Neuron (in vitro differentiated cells): ENCODE data around the gene MAD2L2.

Experiments
- H2AFZ ChIP-seq: one replicate; pipeline ENCODE4 v1.6.1; 2013; ENCODE audit warnings: low read depth, mild to moderate bottlenecking, inconsistent platforms, low read length, moderate library complexity
- H3K27me3 ChIP-seq: one replicate; pipeline ENCODE4 v1.6.1; 2013; ENCODE audit warnings: low read length; ENCODE audit not compliant: insufficient read depth
- H3K36me3 ChIP-seq: one replicate; pipeline ENCODE4 v1.6.1; 2013; ENCODE audit warnings: low read length; ENCODE audit not compliant: insufficient read depth
- H3K4me1 ChIP-seq: one replicate; pipeline ENCODE4 v1.6.1; 2013; ENCODE audit warnings: low read length; ENCODE audit not compliant: insufficient read depth
- H3K4me3 ChIP-seq: 2 replicates; pipeline ENCODE4 v1.5.1; 2013; ENCODE audit warnings: mild to moderate bottlenecking, low read length, moderate library complexity
- H3K9me3 ChIP-seq: one replicate; pipeline ENCODE4 v1.6.1; 2013; ENCODE audit warnings: low read length

MAD2L2 gene

DNA sequence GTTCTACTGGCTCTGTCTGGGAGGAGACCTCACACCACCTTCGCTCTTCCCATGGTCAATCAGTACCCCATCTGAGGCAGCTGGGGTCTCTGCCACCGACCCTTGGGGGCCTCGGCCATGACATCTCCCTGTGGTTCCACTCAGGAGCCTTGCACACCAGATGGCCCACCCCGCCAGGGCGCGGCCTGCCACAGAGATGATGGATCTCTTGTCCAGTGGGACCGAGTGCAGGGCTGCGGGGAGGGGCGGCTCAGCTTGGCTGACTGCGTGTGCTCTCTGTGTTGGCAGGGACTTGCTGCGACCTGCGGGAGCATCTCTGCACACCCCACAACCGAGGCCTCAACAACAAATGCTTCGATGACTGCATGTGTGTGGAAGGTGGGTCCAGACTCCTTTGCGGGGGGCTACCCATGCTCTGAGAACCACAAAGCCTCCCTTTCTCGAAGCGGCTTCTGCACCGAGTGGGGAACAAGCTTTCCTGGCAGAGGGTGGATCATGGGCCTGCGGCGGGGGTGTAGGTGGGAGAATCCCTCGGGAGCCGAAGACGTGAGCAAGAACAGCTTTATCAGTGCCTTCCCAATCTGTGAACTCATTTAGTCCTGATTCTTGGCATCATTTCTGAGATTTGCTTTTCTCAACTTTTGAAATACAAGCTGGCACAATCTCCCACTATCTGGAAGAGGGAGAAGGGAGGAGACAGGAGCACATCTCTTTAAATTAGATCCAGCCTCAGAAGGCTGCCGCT is 34.1 kb upstream of the MAD2L2 start:
- Histone ChIP-seq H3K4me1 (no peaks in the 10 kb centered on the region), H3K36me3 (peaks cover 62% of the 10 kb centered on the region), H3K27me3 (no peaks in the 10 kb centered on the region), H3K9me3 (no peaks in the 10 kb centered on the region), H3K4me3 (no peak overlapping the region), H2AFZ (no peak overlapping the region)

DNA sequence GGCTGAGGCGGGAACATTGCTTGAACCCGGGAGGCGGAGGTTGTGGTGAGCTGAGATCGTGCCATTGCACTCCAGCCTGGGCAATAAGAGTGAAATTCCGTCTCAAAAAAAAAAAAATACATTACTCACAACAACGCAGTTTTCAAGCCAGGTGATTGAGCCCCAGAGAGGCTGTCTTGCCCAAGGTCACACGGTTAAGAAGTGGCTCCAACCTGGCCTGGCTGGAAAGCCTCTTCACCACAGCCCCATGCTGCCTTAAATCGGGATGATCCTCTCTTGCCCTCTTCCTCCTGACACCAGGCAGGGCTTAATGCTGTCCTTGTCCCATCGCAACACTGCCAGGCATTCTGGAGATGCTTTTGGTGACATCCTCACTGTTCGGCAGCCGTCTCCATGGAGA is 32.1 kb upstream of the MAD2L2 start:
- H3K4me3 ChIP-seq: no peak overlapping the region
- no peaks in the 10 kb centered on the region for H3K4me1 ChIP-seq
- no peak overlapping the region for H2AFZ ChIP-seq
- H3K9me3 ChIP-seq: no peaks in the 10 kb centered on the region
- peaks cover 68% of the 10 kb centered on the region for H3K36me3 ChIP-seq
- no peaks in the 10 kb centered on the region for H3K27me3 ChIP-seq

DNA sequence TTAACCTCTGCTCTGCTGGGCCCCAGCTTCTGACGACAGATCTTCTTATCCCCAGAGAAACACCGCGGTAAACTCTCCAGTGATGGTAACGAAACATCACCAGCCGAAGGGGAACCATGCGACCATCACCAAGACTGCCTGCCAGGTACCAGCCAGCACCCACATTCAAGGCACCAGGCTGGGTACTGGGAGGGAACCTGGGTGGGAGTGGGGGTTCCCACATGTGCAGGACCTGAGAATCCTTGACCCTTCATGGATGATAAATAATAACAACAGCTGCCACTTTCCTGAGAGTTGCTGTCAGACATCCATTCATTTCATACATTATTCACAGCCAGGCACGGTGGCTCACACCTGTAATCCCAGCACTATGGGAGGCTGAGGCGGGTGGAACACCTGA is 31.3 kb upstream of the MAD2L2 start:
- Histone ChIP-seq H3K36me3 (peaks cover 76% of the 10 kb centered on the region), H3K27me3 (no peaks in the 10 kb centered on the region), H2AFZ (no peak overlapping the region), H3K4me1 (no peaks in the 10 kb centered on the region), H3K4me3 (no peak overlapping the region), H3K9me3 (no peaks in the 10 kb centered on the region)

DNA sequence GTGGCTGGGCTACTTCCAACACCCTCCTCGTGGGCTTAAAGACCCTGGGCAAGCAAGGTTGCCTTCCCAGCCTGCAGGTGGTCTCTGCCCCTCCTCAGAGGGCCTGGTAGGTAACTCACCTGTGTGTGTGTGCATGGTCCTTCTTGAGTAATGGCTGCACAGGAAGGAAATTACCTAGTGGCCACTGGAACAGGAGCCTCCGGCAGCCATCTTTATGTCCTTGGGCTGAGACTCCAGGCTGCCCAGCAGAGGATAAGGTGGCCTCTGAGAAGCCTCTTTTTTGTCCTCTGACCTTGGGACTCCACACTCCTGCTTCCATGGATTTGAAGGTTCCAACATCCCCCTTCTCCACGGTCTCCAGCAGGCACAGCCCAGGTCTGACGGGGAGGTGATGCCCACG is 30.5 kb upstream of the MAD2L2 start:
- Histone ChIP-seq H3K36me3 (peaks cover 75% of the 10 kb centered on the region), H3K9me3 (no peaks in the 10 kb centered on the region), H3K4me3 (no peak overlapping the region), H3K4me1 (no peaks in the 10 kb centered on the region), H2AFZ (no peak overlapping the region), H3K27me3 (no peaks in the 10 kb centered on the region)

DNA sequence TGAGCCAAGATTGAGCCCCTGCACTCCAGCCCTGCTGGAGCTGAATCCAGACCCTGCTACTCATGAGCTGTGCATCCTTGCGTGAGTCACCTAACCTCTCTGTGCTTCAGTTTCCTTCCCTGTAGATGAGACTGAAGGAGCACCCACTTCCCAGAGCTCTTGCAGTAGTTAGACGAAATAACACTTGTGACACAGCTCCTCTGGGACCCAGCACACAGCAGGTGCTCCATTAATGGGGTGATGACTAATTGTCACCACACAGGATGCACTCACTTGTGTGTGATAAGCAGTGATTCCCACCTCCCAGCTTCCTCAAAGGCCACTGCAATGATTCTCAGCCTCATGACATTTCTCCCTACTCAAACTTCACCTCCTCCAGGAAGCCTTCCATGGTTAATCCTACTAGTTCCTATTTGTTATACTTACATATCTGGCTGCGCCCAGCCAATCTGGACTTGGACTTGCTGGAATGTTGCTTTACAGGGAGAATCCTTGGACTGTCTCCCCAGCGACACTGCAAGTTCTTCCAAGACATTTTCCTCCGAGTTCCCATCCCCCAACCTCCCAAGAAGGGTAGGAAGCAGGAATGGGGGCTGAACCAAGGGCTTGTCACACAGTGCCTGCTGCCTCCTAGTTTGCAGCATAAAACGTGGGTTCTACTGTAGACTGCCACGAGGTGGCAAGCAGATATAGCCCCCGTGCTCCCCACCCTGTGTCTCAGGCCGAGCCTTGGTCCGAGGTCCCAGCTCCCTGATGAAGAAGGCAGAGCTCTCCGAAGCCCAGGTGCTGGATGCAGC is 27.8 kb upstream of the MAD2L2 start:
- Histone ChIP-seq H3K4me3 (no peak overlapping the region), H3K27me3 (no peaks in the 10 kb centered on the region), H3K36me3 (peaks cover 53% of the 10 kb centered on the region), H3K9me3 (no peaks in the 10 kb centered on the region), H3K4me1 (peaks cover 23% of the 10 kb centered on the region), H2AFZ (no peak overlapping the region)

DNA sequence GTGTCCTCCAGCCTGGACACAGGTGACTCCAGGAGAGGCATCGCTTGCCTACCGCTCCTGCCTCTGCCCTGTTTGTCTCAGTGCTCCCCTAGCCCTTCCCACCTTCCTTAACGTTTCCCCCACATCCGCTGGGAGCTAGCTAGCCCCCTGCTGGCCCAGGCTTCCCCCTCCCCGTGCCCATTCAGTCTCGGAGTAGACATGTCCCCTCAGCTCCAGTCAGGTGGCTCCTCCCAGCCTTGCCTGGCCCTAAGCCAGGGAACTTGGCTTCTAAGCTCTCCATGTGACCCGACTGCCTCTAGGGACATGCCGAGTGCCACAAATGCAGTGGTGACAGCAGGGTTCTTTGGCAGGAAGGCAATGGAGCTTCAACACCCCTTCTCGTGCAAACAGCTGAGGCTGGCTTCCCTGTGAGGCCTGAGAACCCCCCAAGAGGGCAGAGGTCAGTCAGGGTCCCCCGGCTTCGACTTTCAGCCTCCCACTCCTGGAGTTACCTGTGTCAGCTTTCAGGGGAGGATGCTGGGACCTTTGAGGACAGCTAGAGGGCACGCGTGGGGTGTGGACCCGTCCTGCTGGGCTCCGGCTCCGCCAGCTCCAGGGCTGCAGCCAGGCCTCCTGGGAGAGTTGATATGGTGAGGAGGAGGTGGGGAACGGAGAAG is 26.8 kb upstream of the MAD2L2 start:
- H3K4me3 ChIP-seq: no peak overlapping the region
- H2AFZ ChIP-seq: no peak overlapping the region
- H3K9me3 ChIP-seq: no peaks in the 10 kb centered on the region
- peaks cover 47% of the 10 kb centered on the region for H3K36me3 ChIP-seq
- no peaks in the 10 kb centered on the region for H3K27me3 ChIP-seq
- H3K4me1 ChIP-seq: peaks cover 33% of the 10 kb centered on the region

DNA sequence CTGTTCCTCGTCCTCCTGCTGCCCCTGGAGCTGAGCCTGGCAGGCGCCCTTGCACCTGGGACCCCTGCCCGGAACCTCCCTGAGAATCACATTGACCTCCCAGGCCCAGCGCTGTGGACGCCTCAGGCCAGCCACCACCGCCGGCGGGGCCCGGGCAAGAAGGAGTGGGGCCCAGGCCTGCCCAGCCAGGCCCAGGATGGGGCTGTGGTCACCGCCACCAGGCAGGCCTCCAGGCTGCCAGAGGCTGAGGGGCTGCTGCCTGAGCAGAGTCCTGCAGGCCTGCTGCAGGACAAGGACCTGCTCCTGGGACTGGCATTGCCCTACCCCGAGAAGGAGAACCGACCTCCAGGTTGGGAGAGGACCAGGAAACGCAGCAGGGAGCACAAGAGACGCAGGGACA is 25.3 kb upstream of the MAD2L2 start:
- no peak overlapping the region for H3K4me3 ChIP-seq
- no peaks in the 10 kb centered on the region for H3K9me3 ChIP-seq
- no peak overlapping the region for H2AFZ ChIP-seq
- H3K27me3 ChIP-seq: no peaks in the 10 kb centered on the region
- peaks cover 42% of the 10 kb centered on the region for H3K36me3 ChIP-seq
- H3K4me1 ChIP-seq: peaks cover 45% of the 10 kb centered on the region

DNA sequence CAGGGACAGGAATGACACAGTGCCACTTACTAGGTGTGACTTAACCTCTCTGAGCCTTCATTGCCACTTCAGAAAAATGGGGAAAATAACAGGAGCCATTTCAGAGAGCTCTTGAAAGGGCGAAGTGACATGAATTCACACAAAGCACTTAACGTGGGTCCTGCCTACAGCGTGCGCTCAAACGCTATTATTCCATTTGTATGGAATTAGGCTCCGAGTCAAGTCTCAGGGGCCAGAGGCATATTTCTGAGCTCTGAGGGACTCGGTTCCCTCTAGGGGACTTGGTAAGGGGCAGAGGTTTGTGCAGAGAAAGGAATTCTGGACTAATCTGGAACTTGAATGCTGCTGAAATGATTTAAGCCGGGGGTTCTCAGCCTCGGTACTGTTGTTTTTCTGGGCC is 24.6 kb upstream of the MAD2L2 start:
- Histone ChIP-seq H3K36me3 (peaks cover 39% of the 10 kb centered on the region), H2AFZ (no peak overlapping the region), H3K9me3 (no peaks in the 10 kb centered on the region), H3K4me1 (peaks cover 52% of the 10 kb centered on the region), H3K27me3 (no peaks in the 10 kb centered on the region), H3K4me3 (no peak overlapping the region)

DNA sequence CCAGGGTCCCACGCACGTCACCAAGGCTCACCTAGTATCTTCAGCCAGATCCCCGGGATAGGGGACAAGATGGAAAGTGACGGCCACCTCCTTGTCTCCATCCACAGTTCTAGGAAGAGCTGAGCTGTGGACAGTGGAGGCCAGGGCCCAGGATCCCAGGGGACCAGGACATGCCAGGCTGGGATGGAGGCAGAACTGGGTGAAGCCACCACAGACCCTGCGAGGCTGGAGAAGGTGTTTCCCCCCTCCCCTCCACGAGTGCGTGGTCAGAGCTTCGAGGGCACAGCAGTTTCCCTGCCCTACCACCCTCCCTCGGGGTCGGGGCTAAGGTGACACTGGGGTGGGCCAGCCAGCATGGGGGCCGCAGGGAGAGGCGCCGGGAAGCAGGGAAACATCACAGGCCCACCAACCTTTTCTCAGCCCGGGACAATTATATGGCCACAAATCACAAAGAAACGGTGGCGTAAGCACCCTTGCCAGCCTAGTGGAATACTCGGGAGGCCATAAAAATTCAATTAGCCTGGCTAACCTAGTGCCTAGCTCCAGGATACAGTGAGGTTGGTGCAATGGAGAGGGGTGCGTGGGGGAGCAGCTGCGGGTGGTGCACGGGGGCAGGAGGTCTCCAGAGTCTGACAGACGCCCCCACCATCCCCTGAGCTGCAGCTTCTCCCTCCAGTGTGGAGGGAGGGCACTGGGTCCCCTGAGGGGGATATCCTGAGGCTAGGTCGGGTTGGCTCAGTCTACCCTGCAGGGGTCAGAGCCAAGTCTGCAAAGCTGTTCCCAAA is 23.9 kb upstream of the MAD2L2 start:
- Histone ChIP-seq H3K4me1 (peaks cover 53% of the 10 kb centered on the region), H2AFZ (no peak overlapping the region), H3K36me3 (peaks cover 34% of the 10 kb centered on the region), H3K9me3 (no peaks in the 10 kb centered on the region), H3K4me3 (no peak overlapping the region), H3K27me3 (no peaks in the 10 kb centered on the region)

DNA sequence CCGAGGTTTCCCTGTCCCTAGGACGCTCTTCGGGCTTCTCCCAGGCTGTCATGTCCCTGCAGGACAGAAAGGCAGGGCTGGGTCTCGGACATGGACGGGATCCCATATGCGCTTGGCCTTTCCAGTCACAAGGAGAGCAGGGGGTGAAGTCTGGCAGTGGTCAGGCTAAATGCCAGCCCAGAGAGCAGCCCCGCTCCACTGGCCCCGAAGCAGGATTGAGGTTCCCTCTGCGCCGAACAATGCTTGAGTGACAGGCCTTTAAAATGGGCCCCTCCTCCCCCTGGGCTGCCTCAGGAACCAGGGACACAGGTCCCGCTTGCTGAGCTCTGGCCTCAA is 23.2 kb upstream of the MAD2L2 start:
- Histone ChIP-seq H3K4me3 (no peak overlapping the region), H3K9me3 (no peaks in the 10 kb centered on the region), H3K4me1 (peaks cover 53% of the 10 kb centered on the region), H2AFZ (no peak overlapping the region), H3K36me3 (peaks cover 29% of the 10 kb centered on the region), H3K27me3 (no peaks in the 10 kb centered on the region)

DNA sequence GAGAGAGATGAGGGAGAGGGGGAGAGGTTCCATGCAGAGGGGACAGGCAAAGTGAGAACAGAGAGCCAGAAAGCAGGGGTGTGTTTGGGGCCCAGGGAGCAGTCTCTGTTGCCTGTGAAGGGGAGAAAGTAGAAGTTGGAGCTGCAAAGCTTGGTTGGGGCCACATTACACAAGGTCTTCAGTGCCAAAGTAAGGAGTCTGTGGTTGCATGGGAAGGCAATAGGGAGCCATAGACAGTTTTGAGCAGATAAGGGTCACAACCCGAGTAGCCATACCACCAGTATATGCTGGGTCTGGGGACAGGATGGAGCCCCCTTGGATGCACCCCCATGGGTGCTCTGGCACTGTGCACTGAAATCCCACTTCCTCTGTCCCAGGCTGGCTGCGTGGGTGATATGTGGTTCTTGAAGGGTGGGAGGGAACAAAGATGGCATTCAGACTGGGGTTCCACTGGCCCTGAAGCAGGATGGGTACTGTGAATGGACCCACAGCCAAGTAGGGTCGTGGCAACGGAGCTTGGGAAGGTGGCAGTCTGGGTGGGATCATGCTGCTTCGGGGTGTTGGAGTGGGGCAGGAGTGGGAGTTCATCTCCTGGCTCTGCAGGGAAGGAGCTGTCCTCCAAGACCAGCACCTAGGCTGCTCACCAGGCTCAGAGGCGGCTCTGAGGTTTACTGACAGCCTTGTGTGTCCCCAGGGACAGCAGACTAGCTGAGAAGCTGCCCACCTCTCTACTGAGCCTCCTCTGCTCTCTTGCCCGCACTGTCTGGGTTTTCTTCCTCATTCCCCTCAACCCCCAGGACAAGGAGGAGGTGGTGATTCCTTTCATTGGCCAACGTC is 22.6 kb upstream of the MAD2L2 start:
- Histone ChIP-seq H3K4me1 (peaks cover 53% of the 10 kb centered on the region), H3K4me3 (no peak overlapping the region), H2AFZ (no peak overlapping the region), H3K9me3 (no peaks in the 10 kb centered on the region), H3K27me3 (no peaks in the 10 kb centered on the region), H3K36me3 (peaks cover 23% of the 10 kb centered on the region)
